T-helper 1 cell (primary cell): ENCODE measurements around the gene NTMT1.
"Not testable (repeated sequence)": the region's sequence is repeated elsewhere in the genome, so short reads cannot be mapped to it uniquely, and the experiment has no call there.

Experiments used
- DNase-seq, 5 donors: peaks; one replicate each; pipeline ENCODE4 v3.0.0-alpha.2; 2012 to 2020

Gene NTMT1

GRCh38 chr9:129615407-129616285 is 10.3 kb upstream of the NTMT1 start:
- DNase-seq: no peak

- DNase-seq: peak in 1 of 5 donors; percentile 33
These were observed 8.8 kb upstream of the NTMT1 start for GRCh38 chr9:129617167-129617566.

GRCh38 chr9:129619787-129620668 is 5.9 kb upstream of the NTMT1 start:
- DNase-seq: no peak

- no peak for DNase-seq
These were observed 5.2 kb upstream of the NTMT1 start, which contains the start of gene C9orf50 for GRCh38 chr9:129620669-129621295. C9orf50 (minus strand) TSS chr9:129621101; CDS start chr9:129620574, 527 bp downstream.

GRCh38 chr9:129623331-129623730 is 2.6 kb upstream of the NTMT1 start:
- no peak for DNase-seq

- peak; percentile 29 to 65 (median 52) for DNase-seq
These were observed 1.7 kb upstream of the NTMT1 start for GRCh38 chr9:129624168-129624759.

GRCh38 chr9:129624947-129625346 is 1.0 kb upstream of the NTMT1 start:
- peak in 1 of 5 donors; percentile 71 for DNase-seq

GRCh38 chr9:129626625-129627284 is 792 bp downstream of the NTMT1 start:
- peak in 4 of 5 donors; percentile 37 to 43 (median 41) for DNase-seq

- DNase-seq: no peak
These were observed 1.8 kb downstream of the NTMT1 start for GRCh38 chr9:129627556-129628440.

- no peak for DNase-seq
These were observed 2.7 kb downstream of the NTMT1 start for GRCh38 chr9:129628709-129629108.

- DNase-seq: no peak
These were observed 3.4 kb downstream of the NTMT1 start for GRCh38 chr9:129629251-129629820.

- no peak for DNase-seq
These were observed 5.2 kb downstream of the NTMT1 start for GRCh38 chr9:129630967-129631673.

GRCh38 chr9:129631674-129632129 is 5.7 kb downstream of the NTMT1 start:
- no peak for DNase-seq

- no peak for DNase-seq
These were observed 6.5 kb downstream of the NTMT1 start for GRCh38 chr9:129632460-129632859.

GRCh38 chr9:129633207-129633606 is 7.2 kb downstream of the NTMT1 start:
- DNase-seq: no peak

- DNase-seq: no peak
These were observed 7.9 kb downstream of the NTMT1 start for GRCh38 chr9:129633848-129634247.

GRCh38 chr9:129635099-129636065 is 9.4 kb downstream of the NTMT1 start:
- no peak for DNase-seq

GRCh38 chr9:129636343-129636742 is 10.4 kb downstream of the NTMT1 start:
- DNase-seq: not testable (repeated sequence)
